WTC11 (cell line): ENCODE measurements around the gene SLC49A3.

Experiments
- CREB1 ChIP-seq: sonication (generic); formaldehyde crosslinking; IDR thresholded peaks from 2 replicates; pipeline ENCODE4 v1.8.0; 2023; ENCODE audit warnings: mild to moderate bottlenecking, missing genetic modification reagents
- ESRRA ChIP-seq: sonication (generic); formaldehyde crosslinking; IDR thresholded peaks from 2 replicates; pipeline ENCODE4 v1.8.1; 2022; ENCODE audit warnings: mild to moderate bottlenecking, missing genetic modification reagents, borderline replicate concordance
- NFYB ChIP-seq: sonication (generic); formaldehyde crosslinking; conservative IDR thresholded peaks from 2 replicates; pipeline ENCODE4 v1.8.0; 2022; ENCODE audit warnings: low read depth, missing genetic modification reagents
- NR1H2 ChIP-seq: sonication (generic); formaldehyde crosslinking; IDR thresholded peaks from 2 replicates; pipeline ENCODE4 v1.9.0; 2021; ENCODE audit warnings: mild to moderate bottlenecking, moderate library complexity, missing genetic modification reagents
- TCF7 ChIP-seq: sonication (generic); formaldehyde crosslinking; IDR thresholded peaks from 2 replicates; pipeline ENCODE4 v1.8.0; 2022; ENCODE audit warnings: mild to moderate bottlenecking, low read depth, missing genetic modification reagents, moderate library complexity
- TP53 ChIP-seq: sonication (generic); formaldehyde crosslinking; IDR thresholded peaks from 2 replicates; pipeline ENCODE4 v1.8.1; 2023; ENCODE audit warnings: mild to moderate bottlenecking, missing genetic modification reagents
- ZNF423 ChIP-seq: fragments of 250-450 bp; sonication (Bioruptor Pico); IDR thresholded peaks from 2 replicates; pipeline ENCODE4 v2.1.2; 2022; ENCODE audit warnings: mild to moderate bottlenecking, moderate library complexity
- TF ChIP-seq, protein P1 (sequence below): fragments of 200-600 bp; IDR thresholded peaks from 2 replicates; pipeline ENCODE4 v1.8.0; 2022; ENCODE audit warnings: antibody characterized with exemption
- TF ChIP-seq, protein P2 (sequence below): sonication (generic); formaldehyde crosslinking; IDR thresholded peaks from 2 replicates; pipeline ENCODE4 v1.8.1; 2022; ENCODE audit warnings: low read depth, mild to moderate bottlenecking, moderate library complexity, missing genetic modification reagents, borderline replicate concordance

DNA sequence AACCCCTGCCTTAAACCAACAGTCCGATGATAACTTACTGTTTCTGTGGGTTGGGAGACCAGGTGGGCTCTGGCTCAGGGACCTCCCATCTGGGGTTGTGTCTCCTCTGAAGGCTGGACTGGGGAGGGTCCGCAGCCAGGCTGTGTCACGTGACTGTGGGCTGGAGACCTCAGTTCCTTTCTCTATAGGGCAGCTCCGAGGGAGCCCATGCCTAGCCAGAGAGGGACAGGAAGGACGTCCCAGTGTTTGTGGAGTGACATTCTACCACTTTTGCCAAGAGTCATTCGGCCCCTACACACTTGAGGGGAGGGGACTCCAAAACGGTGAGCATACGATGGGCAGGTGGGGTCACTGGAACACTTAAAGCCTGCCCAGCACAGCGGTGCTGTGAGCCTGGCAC lies 21.2 kb upstream of the SLC49A3 start:
- TF ChIP-seq, protein P1, sequence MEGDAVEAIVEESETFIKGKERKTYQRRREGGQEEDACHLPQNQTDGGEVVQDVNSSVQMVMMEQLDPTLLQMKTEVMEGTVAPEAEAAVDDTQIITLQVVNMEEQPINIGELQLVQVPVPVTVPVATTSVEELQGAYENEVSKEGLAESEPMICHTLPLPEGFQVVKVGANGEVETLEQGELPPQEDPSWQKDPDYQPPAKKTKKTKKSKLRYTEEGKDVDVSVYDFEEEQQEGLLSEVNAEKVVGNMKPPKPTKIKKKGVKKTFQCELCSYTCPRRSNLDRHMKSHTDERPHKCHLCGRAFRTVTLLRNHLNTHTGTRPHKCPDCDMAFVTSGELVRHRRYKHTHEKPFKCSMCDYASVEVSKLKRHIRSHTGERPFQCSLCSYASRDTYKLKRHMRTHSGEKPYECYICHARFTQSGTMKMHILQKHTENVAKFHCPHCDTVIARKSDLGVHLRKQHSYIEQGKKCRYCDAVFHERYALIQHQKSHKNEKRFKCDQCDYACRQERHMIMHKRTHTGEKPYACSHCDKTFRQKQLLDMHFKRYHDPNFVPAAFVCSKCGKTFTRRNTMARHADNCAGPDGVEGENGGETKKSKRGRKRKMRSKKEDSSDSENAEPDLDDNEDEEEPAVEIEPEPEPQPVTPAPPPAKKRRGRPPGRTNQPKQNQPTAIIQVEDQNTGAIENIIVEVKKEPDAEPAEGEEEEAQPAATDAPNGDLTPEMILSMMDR = no peak
- TF ChIP-seq ESRRA (no peak), NR1H2 (CRISPR knock-in tag) (no peak), ZNF423 (CRISPR knock-in tag) (no peak), CREB1 (CRISPR knock-in tag) (no peak), TCF7 (CRISPR knock-in tag) (no peak), NFYB (CRISPR knock-in tag) (no peak), TP53 (CRISPR knock-in tag) (no peak)
- TF ChIP-seq, protein P2, sequence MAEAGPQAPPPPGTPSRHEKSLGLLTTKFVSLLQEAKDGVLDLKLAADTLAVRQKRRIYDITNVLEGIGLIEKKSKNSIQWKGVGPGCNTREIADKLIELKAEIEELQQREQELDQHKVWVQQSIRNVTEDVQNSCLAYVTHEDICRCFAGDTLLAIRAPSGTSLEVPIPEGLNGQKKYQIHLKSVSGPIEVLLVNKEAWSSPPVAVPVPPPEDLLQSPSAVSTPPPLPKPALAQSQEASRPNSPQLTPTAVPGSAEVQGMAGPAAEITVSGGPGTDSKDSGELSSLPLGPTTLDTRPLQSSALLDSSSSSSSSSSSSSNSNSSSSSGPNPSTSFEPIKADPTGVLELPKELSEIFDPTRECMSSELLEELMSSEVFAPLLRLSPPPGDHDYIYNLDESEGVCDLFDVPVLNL (CRISPR knock-in tag) = no peak
